ENCODE data around the gene CDKN2B-AS1.

CDKN2B-AS1 gene

DNA sequence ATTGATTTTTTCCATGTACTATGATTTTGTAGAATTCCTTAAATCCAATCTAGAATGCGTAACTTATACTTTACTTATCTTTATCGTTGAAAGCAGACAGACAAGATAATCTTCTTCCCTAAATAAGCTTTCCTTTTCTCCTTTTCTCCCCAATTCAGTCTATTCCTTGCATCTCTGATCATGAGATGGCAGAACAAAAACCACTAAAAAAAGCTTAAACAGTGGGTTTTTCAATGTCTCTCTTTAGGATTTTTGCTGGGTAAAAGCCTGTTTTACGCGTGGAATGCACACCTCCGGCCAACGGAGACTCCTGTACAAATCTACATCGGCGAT lies 13.8 kb downstream of the CDKN2B-AS1 start:
- DNase-seq = no peak

DNA sequence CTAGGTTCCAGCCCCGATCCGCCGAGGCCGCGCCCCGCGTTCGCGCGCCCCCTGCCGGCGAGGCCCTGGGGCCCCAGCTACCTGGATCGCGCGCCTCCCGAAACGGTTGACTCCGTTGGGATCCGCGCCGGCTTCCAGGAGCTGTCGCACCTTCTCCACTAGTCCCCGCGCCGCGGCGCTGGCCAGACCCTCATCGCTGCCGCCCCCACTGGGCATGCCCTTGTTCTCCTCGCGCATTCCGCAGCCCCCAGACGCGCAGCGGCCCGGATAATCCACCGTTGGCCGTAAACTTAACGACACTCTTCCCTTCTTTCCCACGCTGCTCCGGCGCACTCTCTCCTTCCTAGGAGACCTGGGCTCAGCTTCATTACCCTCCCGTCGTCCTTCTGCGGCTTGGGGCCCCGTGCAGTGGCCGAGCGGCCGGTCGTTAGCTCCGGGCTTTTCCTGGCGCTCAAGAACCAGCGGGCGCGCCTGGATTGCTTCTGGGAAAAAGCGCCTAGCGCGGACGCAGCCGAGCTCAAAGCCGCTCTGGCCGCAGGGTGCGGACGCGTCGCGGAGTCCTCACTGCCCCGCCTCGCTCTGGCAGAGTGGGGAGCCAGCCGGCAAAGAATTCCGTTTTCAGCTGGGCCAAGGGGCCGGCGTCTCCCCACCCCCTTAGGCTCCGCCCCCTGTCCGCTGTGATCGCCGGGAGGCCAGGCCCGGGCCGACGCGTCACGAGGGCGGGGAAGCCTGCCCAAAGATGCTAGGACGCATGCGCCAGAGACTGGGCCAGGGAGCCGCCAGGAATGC lies 14.3 kb downstream of the CDKN2B-AS1 start, which contains the start of gene CDKN2B:
CDKN2B (minus strand) TSS at position 589 of the 789 bp plus-strand sequence; CDS start at position 237, 352 bp downstream.
- DNase-seq = peak; percentile 49

DNA sequence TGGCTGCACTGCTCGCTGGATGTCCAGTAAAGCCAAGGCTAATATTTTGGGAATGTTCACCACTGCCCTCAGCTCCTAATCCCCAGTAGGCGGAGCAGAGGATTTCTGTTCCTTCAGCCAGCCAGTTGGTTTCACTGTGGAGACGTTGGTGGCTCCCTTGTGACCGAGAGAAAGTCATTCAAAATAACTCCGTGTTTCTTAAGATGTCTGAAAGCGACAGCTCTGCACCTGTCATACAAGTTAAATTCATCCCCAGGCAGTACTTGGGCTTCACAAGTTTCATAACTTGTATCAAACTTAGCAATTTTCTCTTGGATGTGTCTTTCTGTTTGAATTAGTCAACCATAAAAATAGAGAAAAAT lies 14.9 kb downstream of the CDKN2B-AS1 start:
- DNase-seq = no peak

DNA sequence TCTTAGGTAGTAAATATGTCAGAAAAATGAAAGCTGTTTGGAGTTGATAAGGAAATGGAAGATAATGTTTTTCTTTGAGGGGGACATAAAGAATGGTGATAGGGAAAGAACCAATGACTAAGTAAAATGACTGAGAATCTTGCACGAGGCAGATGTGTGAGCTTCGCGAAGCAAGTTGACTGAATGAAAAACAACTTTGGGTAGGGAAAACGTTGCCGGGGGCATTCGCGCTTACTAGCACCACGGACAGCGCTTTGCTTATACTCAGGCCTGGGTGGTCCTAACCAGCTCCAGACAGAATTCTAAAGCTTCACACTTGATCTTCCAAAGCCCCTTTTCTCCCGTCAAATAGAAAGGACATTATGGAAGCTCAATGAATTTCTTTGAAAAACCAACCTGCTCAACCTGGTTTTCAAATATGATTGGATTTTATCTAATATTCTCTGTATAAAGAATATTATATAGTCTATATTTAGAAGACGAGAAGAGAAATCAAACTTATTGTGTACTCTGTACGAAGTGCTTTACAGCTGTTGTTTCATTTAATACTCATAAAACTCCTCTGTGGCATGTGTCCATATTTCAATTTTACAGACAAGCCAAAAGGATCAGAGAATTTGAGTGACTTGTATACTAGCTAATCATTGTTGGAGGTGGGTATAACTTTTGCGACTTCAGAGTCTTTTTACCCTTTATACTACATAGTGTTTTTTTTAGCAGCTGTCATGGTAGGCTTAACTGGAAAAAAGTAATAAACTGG lies 16.5 kb downstream of the CDKN2B-AS1 start:
- DNase-seq = no peak

DNA sequence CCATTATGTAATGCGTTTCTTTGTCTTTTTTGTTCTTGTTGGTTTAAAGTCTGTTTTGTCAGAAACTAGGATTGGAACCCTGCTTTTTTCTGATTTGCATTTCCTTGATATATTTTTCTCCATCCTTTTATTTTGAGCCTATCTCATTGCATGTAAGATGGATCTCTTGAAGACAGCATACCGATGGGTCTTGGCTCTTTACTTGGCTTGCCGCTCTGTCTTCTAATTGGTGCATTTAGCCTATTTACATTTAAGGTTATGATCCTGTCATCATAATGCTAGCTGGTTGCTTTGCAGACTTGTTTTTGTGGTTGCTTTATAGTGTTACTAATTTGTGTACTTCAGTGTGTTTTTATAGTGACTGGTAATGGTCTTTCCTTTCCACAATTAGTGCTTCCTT lies 27.8 kb downstream of the CDKN2B-AS1 start:
- no peak for DNase-seq

DNA sequence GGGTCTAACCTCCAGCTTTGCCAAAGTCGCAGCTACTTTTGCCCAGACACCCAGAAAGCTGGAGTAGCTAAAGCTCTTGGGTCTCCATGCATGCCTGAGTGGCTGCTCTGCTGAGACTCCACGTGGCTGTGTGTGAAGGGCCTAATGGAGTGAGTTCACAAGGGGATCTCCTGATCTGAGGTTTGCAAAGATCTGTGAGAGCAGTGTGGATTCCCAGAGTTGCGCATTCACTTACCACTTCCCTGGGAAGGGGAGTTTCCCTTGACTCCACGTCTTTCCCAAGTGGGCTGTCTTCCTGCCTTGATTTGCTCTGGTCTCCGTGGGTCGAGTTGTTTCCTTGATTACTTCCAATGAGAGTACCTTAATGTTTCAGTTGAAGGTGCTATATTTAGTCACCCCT lies 32.1 kb downstream of the CDKN2B-AS1 start:
- no peak for DNase-seq

DNA sequence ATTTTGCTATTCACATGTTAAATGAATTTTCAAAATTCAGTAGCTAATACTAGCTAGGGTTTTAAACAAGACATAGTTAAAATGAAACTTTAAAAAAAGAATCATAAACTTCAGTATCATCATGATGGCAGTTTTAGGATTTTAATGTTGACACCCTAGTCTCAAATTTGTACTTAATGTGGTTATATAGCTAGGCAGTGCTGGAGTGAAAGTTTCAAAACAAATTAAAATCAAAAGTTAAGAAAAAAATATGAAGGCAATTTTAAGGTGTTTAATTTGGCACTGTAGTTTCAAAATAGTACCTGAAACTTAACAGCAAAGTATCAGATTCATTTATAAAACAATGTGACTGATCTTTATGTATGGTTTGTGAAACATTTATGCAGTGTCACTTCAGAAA lies 33.8 kb downstream of the CDKN2B-AS1 start:
- no peak for DNase-seq

DNA sequence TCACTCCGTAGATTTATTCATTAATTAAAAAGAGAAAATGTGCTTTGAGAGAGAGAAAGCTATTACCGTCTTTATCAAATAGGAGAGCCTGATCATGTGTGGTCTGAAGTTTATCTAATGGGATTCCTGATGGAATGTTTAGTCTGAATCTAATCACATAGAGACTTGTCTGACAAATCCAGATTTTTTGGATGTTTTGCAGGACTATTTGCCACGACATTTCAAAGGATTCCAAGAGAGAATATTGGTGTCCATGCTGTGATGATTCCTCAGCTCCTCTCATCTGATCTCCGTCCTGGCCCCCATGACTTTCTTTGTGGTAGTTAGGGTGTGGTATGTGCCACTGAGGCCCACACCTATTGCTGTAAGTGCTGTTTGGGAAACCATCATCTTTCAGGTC lies 34.6 kb downstream of the CDKN2B-AS1 start:
- DNase-seq = no peak

DNA sequence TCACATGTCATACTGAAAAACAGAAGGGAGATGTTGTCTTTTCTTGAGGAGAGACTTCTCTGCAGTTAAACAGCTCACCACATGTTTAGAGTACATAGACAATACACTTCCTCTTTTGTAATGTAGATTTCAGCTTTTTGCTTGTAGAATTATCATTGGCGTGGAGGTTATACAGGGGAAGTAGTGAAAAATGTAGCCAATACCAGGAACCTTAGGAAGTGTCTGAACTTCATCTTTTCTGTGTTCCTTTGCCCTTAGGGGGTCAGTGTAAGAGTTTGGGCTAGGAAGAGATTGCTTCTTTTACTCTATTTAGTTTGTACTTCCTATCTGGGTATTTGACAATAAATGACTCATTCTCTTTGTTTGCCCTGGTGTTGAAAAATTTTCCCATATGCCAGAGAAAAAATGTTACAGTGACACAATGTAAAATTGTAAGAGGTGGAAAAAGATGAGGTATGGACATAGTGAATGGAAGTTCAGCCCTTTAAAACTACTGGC lies 35.6 kb downstream of the CDKN2B-AS1 start:
- no peak for DNase-seq

DNA sequence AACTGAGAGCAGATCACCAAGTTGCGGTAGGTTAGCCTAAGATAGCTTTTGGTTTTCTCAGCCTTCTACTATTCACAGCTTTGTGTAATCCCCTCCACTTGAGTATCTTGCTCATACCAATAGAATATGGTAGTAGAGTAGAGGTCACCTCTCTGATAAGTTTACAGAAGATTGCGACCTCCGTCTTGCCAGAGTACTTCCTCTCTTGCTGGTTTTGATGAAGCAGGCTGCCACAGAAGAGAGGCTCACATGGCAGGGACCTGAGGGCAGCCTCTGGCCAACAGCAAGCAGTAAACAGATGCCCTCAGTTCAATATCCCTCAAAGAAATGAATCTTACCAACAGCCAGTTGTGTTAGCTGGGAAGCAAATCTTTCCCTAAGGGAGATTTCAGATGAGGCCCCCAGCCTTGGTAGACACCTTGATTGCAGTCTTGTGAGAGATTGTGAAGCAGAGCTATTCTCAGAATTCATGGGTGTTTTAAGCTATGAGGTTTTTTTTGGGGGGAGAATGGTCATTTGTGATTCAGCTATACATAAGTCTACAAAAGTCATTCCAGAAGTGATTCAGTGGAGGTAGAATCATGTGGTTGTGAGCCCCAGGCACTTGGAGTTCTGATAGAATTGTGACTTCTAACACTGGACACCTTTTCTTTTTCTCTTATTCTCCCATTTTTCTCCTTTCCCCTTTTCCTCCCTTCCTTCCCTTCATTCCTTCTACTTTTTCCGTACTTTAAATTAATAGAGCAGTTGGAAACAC lies 37.2 kb downstream of the CDKN2B-AS1 start:
- no peak for DNase-seq

DNA sequence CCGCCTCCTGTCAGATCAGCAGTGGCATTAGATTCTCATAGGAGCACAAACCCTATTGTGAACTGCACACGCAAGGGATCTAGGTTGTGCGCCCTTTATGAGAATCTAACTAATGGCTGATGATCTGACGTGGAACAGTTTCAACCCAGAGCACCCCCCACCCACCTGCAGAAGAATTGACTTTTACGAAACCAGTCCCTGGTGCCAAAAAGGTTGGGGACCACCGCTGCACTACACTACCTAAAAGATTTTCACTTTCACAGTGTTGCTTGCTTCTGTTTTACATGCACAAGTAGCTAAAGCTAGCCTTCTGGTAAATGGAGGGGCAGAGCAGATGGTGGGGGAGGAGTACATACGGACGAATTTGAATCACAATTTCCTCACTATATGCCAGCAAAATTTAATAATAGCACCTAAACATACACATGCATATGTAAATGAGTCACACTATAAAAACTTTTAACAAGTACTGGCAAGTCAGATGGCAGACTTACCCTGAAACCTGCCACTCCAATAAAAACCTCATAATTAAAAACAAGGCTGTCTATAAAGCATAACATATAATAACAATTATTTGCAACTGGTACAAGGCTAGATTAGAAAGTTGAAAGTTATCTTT lies 38.5 kb downstream of the CDKN2B-AS1 start:
- no peak for DNase-seq

DNA sequence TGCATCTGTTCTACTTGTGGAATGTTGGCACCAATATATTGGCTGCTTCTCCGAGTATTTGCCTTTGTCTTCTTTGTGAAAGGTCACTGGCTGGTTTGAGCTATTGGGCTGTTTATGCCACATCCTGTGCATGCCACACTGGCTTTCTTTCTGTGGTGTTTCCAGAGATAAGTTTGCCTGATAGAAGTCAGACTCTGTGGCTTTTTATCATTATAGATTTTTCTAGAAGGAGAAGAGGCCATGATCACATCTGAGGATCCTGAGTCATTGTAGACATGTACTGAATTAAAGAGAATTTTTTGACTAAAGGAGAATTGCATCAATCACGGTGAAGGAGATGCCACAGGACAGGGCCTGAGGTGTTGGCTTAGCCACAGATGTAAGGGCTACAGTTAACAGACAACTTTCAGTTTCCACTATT lies 41.0 kb downstream of the CDKN2B-AS1 start:
- no peak for DNase-seq

DNA sequence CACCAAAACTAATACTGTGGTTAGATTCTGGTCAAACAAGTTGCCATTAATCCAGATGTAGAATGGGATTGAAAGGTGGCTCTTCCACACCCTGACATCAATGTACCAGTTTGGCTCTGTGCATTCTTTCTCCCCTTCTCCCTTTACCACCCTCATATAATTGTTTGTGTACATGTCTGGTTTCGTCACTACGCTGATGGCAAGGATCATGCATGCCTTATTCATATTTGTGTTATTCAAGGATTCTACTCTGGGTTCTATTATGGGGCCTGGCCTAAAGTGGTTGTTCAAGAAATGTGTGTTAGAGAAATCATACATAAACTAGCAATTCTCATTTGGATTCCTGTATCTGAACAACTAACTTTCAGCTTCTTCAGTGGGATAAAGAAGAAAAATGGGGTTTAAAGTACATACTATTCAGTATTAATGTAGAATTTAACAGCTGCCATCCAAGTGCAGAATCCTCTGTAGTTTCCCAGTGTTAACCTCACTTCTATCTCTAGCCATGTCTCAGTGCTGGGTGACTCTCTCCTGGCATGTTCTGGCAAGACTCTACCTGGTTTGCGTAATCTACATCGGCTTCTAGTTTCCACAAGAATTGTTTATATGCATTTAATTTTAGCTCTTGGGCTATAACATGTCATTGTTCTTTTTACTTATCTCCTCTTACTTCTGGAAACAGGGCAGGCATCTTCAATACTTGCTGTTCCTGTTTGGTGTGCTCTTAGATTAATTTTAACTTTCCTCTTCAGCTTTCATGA lies 42.5 kb downstream of the CDKN2B-AS1 start:
- no peak for DNase-seq

DNA sequence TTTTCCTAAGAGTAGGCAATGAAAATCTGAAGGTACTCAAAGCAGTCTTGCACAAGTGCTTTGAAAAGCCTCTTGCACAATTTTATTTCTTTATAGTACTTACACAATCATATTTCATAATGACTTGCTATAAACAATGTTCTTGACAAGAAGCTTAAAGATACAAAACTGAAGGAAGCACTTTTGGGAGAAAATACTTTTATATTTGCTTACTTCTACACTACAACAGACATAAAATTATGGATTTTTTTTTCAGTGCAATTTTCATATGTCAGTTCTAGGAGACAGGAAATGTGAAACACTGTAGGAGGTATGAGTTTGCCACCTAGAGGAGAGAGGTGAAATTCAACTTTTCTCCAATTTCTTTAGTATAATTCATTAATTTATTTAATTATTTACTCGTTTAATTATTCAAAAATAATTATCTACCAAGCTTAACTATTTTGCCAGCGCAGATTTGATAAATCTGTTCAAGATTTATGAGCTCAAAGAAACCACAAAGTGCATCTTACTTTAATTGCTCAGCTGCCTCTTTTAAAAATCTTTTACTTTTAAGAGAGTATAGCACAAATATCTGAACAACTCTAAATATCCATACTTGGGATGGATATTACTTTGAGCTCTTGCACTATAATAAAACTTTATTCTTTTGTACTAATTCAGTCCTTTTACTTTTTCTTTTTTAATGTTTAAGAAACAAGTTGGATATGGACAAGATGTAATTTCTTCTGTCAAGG lies 43.5 kb downstream of the CDKN2B-AS1 start:
- DNase-seq = no peak

DNA sequence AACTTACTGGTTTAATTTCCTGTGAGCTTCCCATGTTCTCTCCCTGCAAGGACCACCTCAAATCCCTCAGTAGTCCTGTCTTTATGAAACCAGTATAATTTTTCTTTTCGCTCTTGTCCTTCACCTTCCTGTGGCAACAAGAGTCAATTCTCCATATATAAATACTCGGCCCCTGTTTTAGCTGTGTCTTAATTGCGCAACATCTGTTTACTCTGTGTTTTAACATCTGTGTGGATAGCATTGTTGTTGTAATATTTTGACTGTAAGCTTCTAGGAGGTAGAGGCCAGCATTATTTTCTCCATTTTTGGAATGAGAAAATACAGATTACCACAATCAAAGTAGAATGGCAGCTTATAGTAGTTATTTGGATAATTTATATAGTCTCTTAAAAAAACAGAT lies 44.7 kb downstream of the CDKN2B-AS1 start:
- no peak for DNase-seq

DNA sequence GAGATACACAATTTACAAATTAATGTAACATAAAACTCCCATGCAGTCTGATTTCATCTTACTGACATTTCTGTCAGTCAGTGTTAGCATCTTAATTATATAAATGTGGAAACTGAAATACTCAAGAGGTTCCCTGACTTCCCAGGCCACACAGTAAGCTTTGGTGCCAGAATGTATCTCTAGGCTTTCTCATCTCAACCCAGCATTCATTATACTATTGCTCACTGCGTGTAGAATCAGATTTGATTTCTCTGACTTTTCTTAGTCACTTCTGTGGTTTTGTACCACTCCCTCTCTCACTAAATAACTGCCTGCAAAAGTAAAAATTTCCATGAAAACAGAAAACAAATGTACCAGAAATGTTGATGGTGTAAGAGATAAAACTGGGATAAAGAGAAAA lies 46.2 kb downstream of the CDKN2B-AS1 start:
- DNase-seq = no peak

DNA sequence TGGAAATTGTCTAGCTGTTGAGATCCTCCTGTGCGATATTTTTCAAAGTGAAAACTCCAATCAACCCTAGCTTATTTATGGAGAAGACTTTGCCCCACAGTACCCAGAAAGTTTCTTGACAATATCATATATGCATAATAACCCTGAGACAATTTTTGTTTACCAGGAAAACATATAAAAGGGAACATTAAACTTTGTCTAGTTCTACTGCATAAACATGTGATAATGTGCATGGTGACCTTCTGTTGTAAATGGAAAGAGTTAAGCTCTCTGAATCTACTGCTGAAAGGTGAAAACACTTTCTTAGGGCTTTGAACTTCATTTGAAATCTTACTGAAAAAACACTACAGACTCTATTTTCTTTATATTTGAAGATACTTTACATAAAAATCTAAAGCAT lies 46.8 kb downstream of the CDKN2B-AS1 start:
- no peak for DNase-seq

DNA sequence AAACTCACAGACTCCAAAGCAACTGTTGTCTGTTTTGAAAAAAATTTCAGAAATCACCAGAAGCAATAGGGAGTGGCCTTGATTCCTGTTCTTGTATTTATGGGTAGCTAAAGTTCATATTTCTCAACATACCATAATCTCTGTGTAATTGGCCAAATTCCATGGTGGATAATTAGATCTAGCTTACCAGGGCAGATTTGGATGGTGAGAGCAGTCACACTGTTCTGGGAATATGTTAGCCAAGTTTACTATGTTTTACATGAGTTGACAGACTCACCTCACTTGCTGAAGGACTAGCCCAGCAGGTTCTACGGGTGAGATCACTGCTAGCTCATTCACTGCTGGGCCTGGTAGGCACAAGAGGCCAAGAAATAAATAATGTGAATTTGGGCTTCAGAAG lies 47.2 kb downstream of the CDKN2B-AS1 start:
- DNase-seq = no peak

DNA sequence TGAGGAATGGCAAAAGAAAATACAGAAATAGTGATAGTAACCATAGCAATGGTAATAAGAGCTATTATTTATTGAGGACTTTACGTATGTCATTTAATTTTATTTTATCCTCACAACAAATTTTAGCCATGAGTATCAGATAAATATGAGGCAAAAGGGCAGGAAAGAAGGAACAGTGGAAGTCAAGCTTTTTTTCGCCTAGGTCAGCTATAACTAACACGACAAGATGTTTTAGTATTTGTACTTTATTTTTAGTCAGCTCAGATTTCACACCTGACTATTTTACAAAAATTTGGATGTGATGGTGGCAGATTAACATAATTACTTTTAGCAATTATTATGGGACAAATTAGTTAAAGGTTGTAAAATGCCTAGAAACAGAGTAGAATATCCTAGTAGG lies 49.3 kb downstream of the CDKN2B-AS1 start:
- DNase-seq = no peak

DNA sequence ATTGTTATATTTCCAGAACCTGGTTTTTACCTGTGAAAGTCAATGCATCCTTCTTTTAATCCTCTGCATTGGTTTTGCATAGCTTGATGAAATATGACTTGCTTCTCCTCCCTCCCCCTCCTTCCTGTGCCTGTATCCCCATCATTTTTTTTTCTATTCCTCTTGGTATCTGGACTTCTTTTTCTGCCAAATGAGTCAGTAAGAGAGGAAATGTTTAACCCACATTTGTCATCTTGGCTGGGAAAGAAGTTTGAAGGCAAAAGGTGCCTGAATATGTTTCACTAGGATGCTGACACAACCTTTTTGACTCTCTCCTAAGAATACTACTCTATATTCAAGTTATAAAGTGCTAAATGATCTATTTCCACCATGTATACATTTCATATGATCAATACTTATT lies 50.0 kb downstream of the CDKN2B-AS1 start:
- DNase-seq = no peak

DNA sequence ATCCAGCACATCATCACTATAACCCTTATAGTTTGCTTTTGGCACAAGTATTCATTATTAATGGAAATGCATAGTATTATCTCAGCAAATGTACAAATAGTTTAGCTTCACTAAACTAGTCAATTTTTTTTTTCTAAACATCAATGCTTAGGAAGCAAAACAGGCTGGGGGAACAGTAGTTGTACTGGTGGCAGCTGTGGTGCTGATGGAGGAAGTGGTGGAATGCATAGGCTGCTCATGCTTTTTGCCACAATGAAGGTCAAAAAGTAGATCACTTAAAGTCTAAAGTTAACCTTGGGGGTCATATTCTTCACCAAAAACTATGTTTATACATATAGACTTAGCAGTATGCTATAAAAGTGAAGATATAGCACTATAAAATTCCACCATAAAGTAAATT lies 50.8 kb downstream of the CDKN2B-AS1 start:
- DNase-seq = no peak

All from activated T-cell treated with anti-CD3 and anti-CD28 coated beads for 4 hours (primary cell).